ENCODE measurements around the gene NPHS1. TPM values are rescaled to one million over a fixed set of nuclear protein-coding genes. Genes with fewer than 3 reads are reported as not detected.

The NPHS1 gene
- total RNA-seq, 1 donor from 2014 or later = 17.5 TPM

DNA sequence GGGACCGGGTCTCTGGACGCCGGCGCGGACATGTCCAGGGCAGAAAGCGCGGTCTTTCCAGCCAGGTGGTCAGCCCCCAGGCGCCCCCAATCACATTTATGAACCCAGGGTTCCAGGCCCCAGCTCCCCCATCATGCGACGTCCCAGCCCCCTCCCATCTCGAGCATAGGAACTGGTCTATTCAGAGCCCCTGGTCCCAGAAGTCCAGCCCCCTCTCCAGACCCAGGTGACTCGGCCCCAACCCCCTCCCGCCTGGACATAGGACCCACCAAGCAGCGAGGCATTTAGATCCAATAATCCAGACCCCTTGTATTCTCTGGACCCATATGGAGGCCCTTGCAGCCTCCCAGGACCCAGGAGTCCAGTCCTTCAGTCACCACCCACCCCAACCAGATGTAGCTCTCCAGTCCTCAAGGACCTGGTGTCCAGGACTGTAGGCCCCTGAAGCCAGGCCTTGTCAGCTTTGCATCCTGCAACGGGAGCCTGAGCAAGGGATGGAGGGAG, 16.6 kb upstream of the NPHS1 start:
- Mint-ChIP-seq H3K27ac (peak overlapping the region; percentile 64), H3K4me3 (ENCODE audit: low read depth) (peak overlapping the region; percentile 75), H3K27me3 (peaks cover 5% of the 10 kb centered on the region), H3K36me3 (ENCODE audit: insufficient read depth) (peaks cover 20% of the 10 kb centered on the region), H3K9me3 (ENCODE audit: low read depth) (no peaks in the 10 kb centered on the region), H3K4me1 (ENCODE audit: low read depth) (peaks cover 11% of the 10 kb centered on the region)
- TF ChIP-seq, protein P1, sequence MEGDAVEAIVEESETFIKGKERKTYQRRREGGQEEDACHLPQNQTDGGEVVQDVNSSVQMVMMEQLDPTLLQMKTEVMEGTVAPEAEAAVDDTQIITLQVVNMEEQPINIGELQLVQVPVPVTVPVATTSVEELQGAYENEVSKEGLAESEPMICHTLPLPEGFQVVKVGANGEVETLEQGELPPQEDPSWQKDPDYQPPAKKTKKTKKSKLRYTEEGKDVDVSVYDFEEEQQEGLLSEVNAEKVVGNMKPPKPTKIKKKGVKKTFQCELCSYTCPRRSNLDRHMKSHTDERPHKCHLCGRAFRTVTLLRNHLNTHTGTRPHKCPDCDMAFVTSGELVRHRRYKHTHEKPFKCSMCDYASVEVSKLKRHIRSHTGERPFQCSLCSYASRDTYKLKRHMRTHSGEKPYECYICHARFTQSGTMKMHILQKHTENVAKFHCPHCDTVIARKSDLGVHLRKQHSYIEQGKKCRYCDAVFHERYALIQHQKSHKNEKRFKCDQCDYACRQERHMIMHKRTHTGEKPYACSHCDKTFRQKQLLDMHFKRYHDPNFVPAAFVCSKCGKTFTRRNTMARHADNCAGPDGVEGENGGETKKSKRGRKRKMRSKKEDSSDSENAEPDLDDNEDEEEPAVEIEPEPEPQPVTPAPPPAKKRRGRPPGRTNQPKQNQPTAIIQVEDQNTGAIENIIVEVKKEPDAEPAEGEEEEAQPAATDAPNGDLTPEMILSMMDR (IDR thresholded peaks at IDR 0.05; ENCODE audit: unreplicated experiment) = no peak
- no peak for DNase-seq (ENCODE audit: low spot score, unreplicated experiment)

GRCh38 chr19:35868172-35868822, 16.0 kb upstream of the NPHS1 start, which contains the start of gene APLP1:
Gene APLP1, plus strand, starts transcription at chr19:35868574. Its CDS starts 63 bp downstream, at chr19:35868637.
- Mint-ChIP-seq H3K27ac (peak within 1 kb of the TSS; percentile 81), H3K9me3 (ENCODE audit: low read depth) (no peaks in the 10 kb centered on the region), H3K4me1 (ENCODE audit: low read depth) (peaks cover 11% of the 10 kb centered on the region), H3K36me3 (ENCODE audit: insufficient read depth) (peaks cover 18% of the 10 kb centered on the region), H3K4me3 (ENCODE audit: low read depth) (peak within 1 kb of the TSS; percentile 75), H3K27me3 (peaks cover 5% of the 10 kb centered on the region)
- TF ChIP-seq, protein P1 (IDR thresholded peaks at IDR 0.05; ENCODE audit: unreplicated experiment) = no peak
- DNase-seq (ENCODE audit: low spot score, unreplicated experiment) = peak; percentile 70

GRCh38 chr19:35863018-35863417, 10.7 kb upstream of the NPHS1 start:
- no peak overlapping the region for H3K4me3 Mint-ChIP-seq (ENCODE audit: low read depth)
- no peak for DNase-seq (ENCODE audit: low spot score, unreplicated experiment)
- H3K36me3 Mint-ChIP-seq (ENCODE audit: insufficient read depth) = peaks cover 30% of the 10 kb centered on the region
- H3K9me3 Mint-ChIP-seq (ENCODE audit: low read depth) = no peaks in the 10 kb centered on the region
- peaks cover 29% of the 10 kb centered on the region for H3K4me1 Mint-ChIP-seq (ENCODE audit: low read depth)
- no peak overlapping the region for H3K27ac Mint-ChIP-seq
- TF ChIP-seq, protein P1 (IDR thresholded peaks at IDR 0.05; ENCODE audit: unreplicated experiment) = no peak
- peaks cover 16% of the 10 kb centered on the region for H3K27me3 Mint-ChIP-seq

DNA sequence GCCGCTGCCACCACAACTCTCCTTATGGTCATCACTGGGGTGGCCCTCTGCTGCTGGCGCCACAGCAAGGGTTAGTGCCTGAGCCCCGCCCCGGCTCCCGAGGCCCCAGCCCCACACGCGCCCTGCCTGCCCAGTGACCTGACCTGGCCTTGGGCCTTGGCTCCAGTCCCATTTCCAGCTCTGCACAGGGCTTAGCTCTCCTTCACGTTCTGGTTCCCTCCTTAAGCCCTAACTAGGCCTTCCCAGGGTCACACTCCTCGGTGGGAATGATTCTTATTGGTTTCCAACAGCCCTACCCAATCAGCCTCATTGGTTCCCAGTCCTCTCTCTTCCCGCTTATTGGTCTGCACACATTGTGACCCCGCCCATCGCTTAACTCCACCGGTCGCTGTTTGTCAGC, 10.2 kb upstream of the NPHS1 start:
- TF ChIP-seq, protein P1 (IDR thresholded peaks at IDR 0.05; ENCODE audit: unreplicated experiment) = no peak
- Mint-ChIP-seq H3K27ac (no peak overlapping the region), H3K4me3 (ENCODE audit: low read depth) (no peak overlapping the region), H3K4me1 (ENCODE audit: low read depth) (peaks cover 31% of the 10 kb centered on the region), H3K27me3 (peaks cover 20% of the 10 kb centered on the region), H3K9me3 (ENCODE audit: low read depth) (no peaks in the 10 kb centered on the region), H3K36me3 (ENCODE audit: insufficient read depth) (peaks cover 32% of the 10 kb centered on the region)
- no peak for DNase-seq (ENCODE audit: low spot score, unreplicated experiment)

- TF ChIP-seq, protein P1 (IDR thresholded peaks at IDR 0.05; ENCODE audit: unreplicated experiment) = no peak
- H3K4me3 Mint-ChIP-seq (ENCODE audit: low read depth) = peak overlapping the region; percentile 71
- H3K9me3 Mint-ChIP-seq (ENCODE audit: low read depth) = no peaks in the 10 kb centered on the region
- DNase-seq (ENCODE audit: low spot score, unreplicated experiment) = no peak
- H3K36me3 Mint-ChIP-seq (ENCODE audit: insufficient read depth) = peaks cover 29% of the 10 kb centered on the region
- peak overlapping the region; percentile 90 for H3K27ac Mint-ChIP-seq
- peaks cover 20% of the 10 kb centered on the region for H3K27me3 Mint-ChIP-seq
- peaks cover 35% of the 10 kb centered on the region for H3K4me1 Mint-ChIP-seq (ENCODE audit: low read depth)
Measured at GRCh38 chr19:35861640-35862160, 9.4 kb upstream of the NPHS1 start.
